Neural cell (in vitro differentiated cells): ENCODE measurements around the gene KCTD17. TPM values are rescaled to one million over a fixed set of nuclear protein-coding genes. Genes with fewer than 3 reads are reported as not detected.

ENCODE experiments used
- H2AFZ ChIP-seq: fragments of 200-600, 300-800 bp; sonication (generic), shearing (Covaris generic); 2 replicates; pipeline ENCODE4 v1.6.0; 2014; ENCODE audit warnings: low read depth, mild to moderate bottlenecking, antibody characterized with exemption, low read length, moderate library complexity
- H3F3A ChIP-seq: fragments of 200-600 bp; shearing (Covaris generic); 2 replicates; pipeline ENCODE4 v1.6.1; 2016; ENCODE audit warnings: mild to moderate bottlenecking, moderate library complexity, mixed read lengths, antibody characterized with exemption, low read length; ENCODE audit not compliant: insufficient read depth, poor library complexity, severe bottlenecking
- H3K27ac ChIP-seq: fragments of 200-600, 300-800 bp; sonication (generic), shearing (Covaris generic); 2 replicates; pipeline ENCODE4 v1.5.1; 2014; ENCODE audit warnings: mild to moderate bottlenecking, low read length, moderate library complexity
- H3K27me3 ChIP-seq: fragments of 300-800, 200-600 bp; sonication (generic), shearing (Covaris generic); 2 replicates; pipeline ENCODE4 v1.6.0; 2014; ENCODE audit warnings: mild to moderate bottlenecking, low read depth, low read length, moderate library complexity; ENCODE audit not compliant: insufficient read depth
- H3K36me3 ChIP-seq: fragments of 300-800, 200-600 bp; sonication (generic), shearing (Covaris generic); 2 replicates; pipeline ENCODE4 v1.5.1; 2014; ENCODE audit warnings: mild to moderate bottlenecking, antibody characterized with exemption, low read length, moderate library complexity; ENCODE audit not compliant: insufficient read depth
- H3K4me2 ChIP-seq: fragments of 300-800, 200-600 bp; sonication (generic), shearing (Covaris generic); 2 replicates; pipeline ENCODE4 v1.6.0; 2014; ENCODE audit warnings: mild to moderate bottlenecking, low read length
- H3K4me3 ChIP-seq: fragments of 300-800, 200-600 bp; sonication (generic), shearing (Covaris generic); 2 replicates; pipeline ENCODE4 v1.5.1; 2014; ENCODE audit warnings: mild to moderate bottlenecking, low read length, moderate library complexity
- H3K79me2 ChIP-seq: fragments of 200-600 bp; shearing (Covaris generic); replicated peaks from 2 replicates; pipeline ENCODE4 v1.6.0; 2014; ENCODE audit warnings: mild to moderate bottlenecking, low read length, moderate library complexity; ENCODE audit not compliant: insufficient read depth
- H3K9ac ChIP-seq: fragments of 300-800, 200-600 bp; sonication (generic), shearing (Covaris generic); 2 replicates; pipeline ENCODE4 v1.6.1; 2016; ENCODE audit warnings: mild to moderate bottlenecking, low read length, mixed read lengths
- H3K9me2 ChIP-seq: fragments of 200-600 bp; shearing (Covaris generic); 2 replicates; pipeline ENCODE4 v1.6.1; 2016; ENCODE audit warnings: mild to moderate bottlenecking, low read length, mixed read lengths; ENCODE audit not compliant: insufficient read depth
- H3K9me3 ChIP-seq: fragments of 200-600, 300-800 bp; sonication (generic), shearing (Covaris generic); 2 replicates; pipeline ENCODE4 v1.6.1; 2016; ENCODE audit warnings: mild to moderate bottlenecking, mixed run types, low read length, moderate library complexity, mixed read lengths
- H4K20me1 ChIP-seq: fragments of 200-600 bp; shearing (Covaris generic); 2 replicates; pipeline ENCODE4 v1.6.1; 2016; ENCODE audit warnings: mild to moderate bottlenecking, mixed run types; ENCODE audit not compliant: insufficient read depth
- CTCF ChIP-seq: fragments of 450-650 bp; IDR thresholded peaks from 2 replicates; pipeline ENCODE4 v1.5.1; 2014; ENCODE audit warnings: antibody characterized with exemption, mild to moderate bottlenecking, moderate library complexity; ENCODE audit not compliant: poor library complexity, severe bottlenecking
- EP300 ChIP-seq: fragments of 450-650 bp; conservative IDR thresholded peaks from 2 replicates; pipeline ENCODE4 v1.6.1; 2014; ENCODE audit warnings: antibody characterized with exemption, mild to moderate bottlenecking, moderate library complexity; ENCODE audit not compliant: poor library complexity, severe bottlenecking
- EZH2 ChIP-seq: fragments of 200-600, 300-800 bp; shearing (Covaris generic), sonication (generic); IDR thresholded peaks from 2 replicates; pipeline ENCODE4 v1.6.1; 2014; ENCODE audit warnings: antibody characterized with exemption, low read length, borderline replicate concordance, mild to moderate bottlenecking; ENCODE audit not compliant: insufficient read depth, poor library complexity, severe bottlenecking
- MXI1 ChIP-seq: fragments of 450-650 bp; conservative IDR thresholded peaks from 2 replicates; pipeline ENCODE4 v1.6.1; 2014; ENCODE audit warnings: antibody characterized with exemption, mild to moderate bottlenecking; ENCODE audit not compliant: poor library complexity, severe bottlenecking
- POLR2AphosphoS5 ChIP-seq: IDR thresholded peaks from 2 replicates; pipeline ENCODE4 v1.6.1; 2012
- RAD21 ChIP-seq: fragments of 450-650 bp; conservative IDR thresholded peaks from 2 replicates; pipeline ENCODE4 v1.6.1; 2014; ENCODE audit warnings: antibody characterized with exemption, mild to moderate bottlenecking, moderate library complexity
- SMC3 ChIP-seq: fragments of 450-650 bp; conservative IDR thresholded peaks from 2 replicates; pipeline ENCODE4 v1.6.1; 2014; ENCODE audit warnings: antibody characterized with exemption, mild to moderate bottlenecking, moderate library complexity; ENCODE audit not compliant: poor library complexity
- TAF1 ChIP-seq: IDR thresholded peaks from 2 replicates; pipeline ENCODE4 v1.6.1; 2012; ENCODE audit warnings: low read depth
- polyA plus RNA-seq: library from polyadenylated mRNA; depleted of rRNA; stranded (reverse); fragments of >200 nt; gene quantifications from 2 replicates; pipeline ENCODE4 v1.2.3, GENCODE V29; 2014
- TF ChIP-seq, protein P1 (sequence below): IDR thresholded peaks from 2 replicates; pipeline ENCODE4 v1.6.1; 2012; ENCODE audit warnings: borderline replicate concordance

The KCTD17 gene
- polyA plus RNA-seq, 1 donor from 2014 or later, result 96.3 TPM

GRCh38 chr22:37083914-37084313, 32.4 kb downstream of the KCTD17 start:
- H3K36me3 ChIP-seq, result no peaks in the 10 kb centered on the region
- no peak for TF ChIP-seq TAF1
- no peak for TF ChIP-seq SMC3
- TF ChIP-seq EZH2, result no peak
- no peak for TF ChIP-seq EP300
- no peak for TF ChIP-seq POLR2AphosphoS5
- TF ChIP-seq CTCF, result no peak
- TF ChIP-seq RAD21, result no peak
- H3K9me2 ChIP-seq, result no peaks in the 10 kb centered on the region
- no peaks in the 10 kb centered on the region for H3K79me2 ChIP-seq
- H3K9ac ChIP-seq, result no peak overlapping the region
- H3K4me2 ChIP-seq, result no peak overlapping the region
- H3F3A ChIP-seq, result no peaks in the 10 kb centered on the region
- no peaks in the 10 kb centered on the region for H3K9me3 ChIP-seq
- no peaks in the 10 kb centered on the region for H4K20me1 ChIP-seq
- H3K27ac ChIP-seq, result no peak overlapping the region
- H3K4me3 ChIP-seq, result no peak overlapping the region
- no peaks in the 10 kb centered on the region for H3K27me3 ChIP-seq
- no peak overlapping the region for H2AFZ ChIP-seq

GRCh38 chr22:37084385-37084784, 32.8 kb downstream of the KCTD17 start:
- Histone ChIP-seq H3K4me3 (no peak overlapping the region), H3K27ac (no peak overlapping the region), H3K79me2 (no peaks in the 10 kb centered on the region), H4K20me1 (no peaks in the 10 kb centered on the region), H3K9ac (no peak overlapping the region), H3K9me2 (no peaks in the 10 kb centered on the region), H3K36me3 (no peaks in the 10 kb centered on the region), H3K9me3 (no peaks in the 10 kb centered on the region), H3F3A (no peaks in the 10 kb centered on the region), H2AFZ (no peak overlapping the region), H3K27me3 (no peaks in the 10 kb centered on the region), H3K4me2 (no peak overlapping the region)
- TF ChIP-seq, protein P1, sequence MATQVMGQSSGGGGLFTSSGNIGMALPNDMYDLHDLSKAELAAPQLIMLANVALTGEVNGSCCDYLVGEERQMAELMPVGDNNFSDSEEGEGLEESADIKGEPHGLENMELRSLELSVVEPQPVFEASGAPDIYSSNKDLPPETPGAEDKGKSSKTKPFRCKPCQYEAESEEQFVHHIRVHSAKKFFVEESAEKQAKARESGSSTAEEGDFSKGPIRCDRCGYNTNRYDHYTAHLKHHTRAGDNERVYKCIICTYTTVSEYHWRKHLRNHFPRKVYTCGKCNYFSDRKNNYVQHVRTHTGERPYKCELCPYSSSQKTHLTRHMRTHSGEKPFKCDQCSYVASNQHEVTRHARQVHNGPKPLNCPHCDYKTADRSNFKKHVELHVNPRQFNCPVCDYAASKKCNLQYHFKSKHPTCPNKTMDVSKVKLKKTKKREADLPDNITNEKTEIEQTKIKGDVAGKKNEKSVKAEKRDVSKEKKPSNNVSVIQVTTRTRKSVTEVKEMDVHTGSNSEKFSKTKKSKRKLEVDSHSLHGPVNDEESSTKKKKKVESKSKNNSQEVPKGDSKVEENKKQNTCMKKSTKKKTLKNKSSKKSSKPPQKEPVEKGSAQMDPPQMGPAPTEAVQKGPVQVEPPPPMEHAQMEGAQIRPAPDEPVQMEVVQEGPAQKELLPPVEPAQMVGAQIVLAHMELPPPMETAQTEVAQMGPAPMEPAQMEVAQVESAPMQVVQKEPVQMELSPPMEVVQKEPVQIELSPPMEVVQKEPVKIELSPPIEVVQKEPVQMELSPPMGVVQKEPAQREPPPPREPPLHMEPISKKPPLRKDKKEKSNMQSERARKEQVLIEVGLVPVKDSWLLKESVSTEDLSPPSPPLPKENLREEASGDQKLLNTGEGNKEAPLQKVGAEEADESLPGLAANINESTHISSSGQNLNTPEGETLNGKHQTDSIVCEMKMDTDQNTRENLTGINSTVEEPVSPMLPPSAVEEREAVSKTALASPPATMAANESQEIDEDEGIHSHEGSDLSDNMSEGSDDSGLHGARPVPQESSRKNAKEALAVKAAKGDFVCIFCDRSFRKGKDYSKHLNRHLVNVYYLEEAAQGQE, result no peak
- TF ChIP-seq EP300, result no peak
- TF ChIP-seq TAF1, result no peak
- TF ChIP-seq SMC3, result no peak
- no peak for TF ChIP-seq MXI1
- TF ChIP-seq CTCF, result no peak
- no peak for TF ChIP-seq RAD21
- no peak for TF ChIP-seq POLR2AphosphoS5
- no peak for TF ChIP-seq EZH2
